ENCODE measurements around the gene DEGS1.

DNA sequence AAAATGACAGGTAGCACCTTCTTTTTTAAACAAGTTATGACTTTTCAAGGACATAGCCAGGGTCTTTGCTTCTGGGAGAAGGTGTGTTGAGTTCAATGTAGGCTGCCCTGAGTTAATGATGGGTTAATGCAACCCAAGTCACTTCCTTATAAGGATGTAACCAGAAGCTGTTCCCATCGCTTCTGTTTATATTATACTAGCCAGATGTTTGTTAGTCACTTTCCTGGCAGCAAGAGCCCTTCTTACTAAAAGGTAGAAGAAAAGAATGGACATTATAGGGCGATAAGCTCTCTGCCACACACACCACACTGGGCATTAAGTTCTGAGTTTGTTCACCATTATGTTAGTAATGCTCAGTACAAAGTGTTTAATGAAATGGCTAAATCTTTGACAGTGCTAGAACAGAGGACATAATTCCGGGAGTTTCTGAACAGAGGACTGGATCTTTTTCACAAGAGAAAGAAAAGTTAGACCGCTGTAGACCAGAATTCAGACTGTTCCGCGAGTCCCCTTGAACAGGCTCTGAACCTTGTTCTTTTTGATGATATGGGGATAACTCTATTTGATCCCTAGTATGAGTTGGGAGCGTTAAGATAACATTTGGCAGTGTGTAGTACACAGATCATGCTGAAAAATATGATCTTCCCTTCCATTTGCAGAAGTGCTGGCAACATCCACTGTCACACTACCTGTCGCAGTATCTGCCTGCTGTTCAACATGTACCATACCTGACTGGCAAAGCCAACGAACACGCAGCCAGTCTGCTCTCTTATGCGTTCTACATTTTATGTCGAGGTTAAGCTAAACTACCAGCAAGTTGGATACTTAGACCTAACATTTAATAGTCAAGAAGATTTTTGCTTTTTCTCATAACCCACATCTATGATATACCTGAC is 41.0 kb downstream of the DEGS1 start:
- TF ChIP-seq POLR2A (IDR thresholded peaks at IDR 0.05), result no peak
- TF ChIP-seq, protein P1, sequence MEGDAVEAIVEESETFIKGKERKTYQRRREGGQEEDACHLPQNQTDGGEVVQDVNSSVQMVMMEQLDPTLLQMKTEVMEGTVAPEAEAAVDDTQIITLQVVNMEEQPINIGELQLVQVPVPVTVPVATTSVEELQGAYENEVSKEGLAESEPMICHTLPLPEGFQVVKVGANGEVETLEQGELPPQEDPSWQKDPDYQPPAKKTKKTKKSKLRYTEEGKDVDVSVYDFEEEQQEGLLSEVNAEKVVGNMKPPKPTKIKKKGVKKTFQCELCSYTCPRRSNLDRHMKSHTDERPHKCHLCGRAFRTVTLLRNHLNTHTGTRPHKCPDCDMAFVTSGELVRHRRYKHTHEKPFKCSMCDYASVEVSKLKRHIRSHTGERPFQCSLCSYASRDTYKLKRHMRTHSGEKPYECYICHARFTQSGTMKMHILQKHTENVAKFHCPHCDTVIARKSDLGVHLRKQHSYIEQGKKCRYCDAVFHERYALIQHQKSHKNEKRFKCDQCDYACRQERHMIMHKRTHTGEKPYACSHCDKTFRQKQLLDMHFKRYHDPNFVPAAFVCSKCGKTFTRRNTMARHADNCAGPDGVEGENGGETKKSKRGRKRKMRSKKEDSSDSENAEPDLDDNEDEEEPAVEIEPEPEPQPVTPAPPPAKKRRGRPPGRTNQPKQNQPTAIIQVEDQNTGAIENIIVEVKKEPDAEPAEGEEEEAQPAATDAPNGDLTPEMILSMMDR (IDR thresholded peaks at IDR 0.05), result no peak
